Smooth muscle cell (in vitro differentiated cells): ENCODE data around the gene MGLL. TPM values are rescaled to one million over a fixed set of nuclear protein-coding genes. Genes with fewer than 3 reads are reported as not detected.

Experiments used
- DNase-seq: peaks from one replicate; lab custom pipeline; 2025; ENCODE audit not compliant: unreplicated experiment; lab: John Stamatoyannopoulos, UW
- H2AFZ ChIP-seq: fragments of 200-600 bp; sonication (generic); 2 replicates; pipeline ENCODE4 v1.6.0; 2016; ENCODE audit warnings: antibody characterized with exemption, low read depth, mild to moderate bottlenecking
- H3F3A ChIP-seq: fragments of 200-600 bp; sonication (generic); 2 replicates; pipeline ENCODE4 v1.6.0; 2017; ENCODE audit warnings: antibody characterized with exemption, low read depth
- H3K27ac ChIP-seq: fragments of 200-600 bp; sonication (generic); 2 replicates; pipeline ENCODE4 v1.5.1; 2016; ENCODE audit warnings: low read depth, mild to moderate bottlenecking
- H3K27me3 ChIP-seq: fragments of 200-600 bp; sonication (generic); 2 replicates; pipeline ENCODE4 v1.6.1; 2016; ENCODE audit warnings: low read depth, mild to moderate bottlenecking
- H3K36me3 ChIP-seq: fragments of 200-600 bp; sonication (generic); 2 replicates; pipeline ENCODE4 v1.5.1; 2016; ENCODE audit warnings: low read depth
- H3K4me1 ChIP-seq: fragments of 200-600 bp; sonication (generic); 2 replicates; pipeline ENCODE4 v1.5.1; 2016; ENCODE audit warnings: low read depth
- H3K4me2 ChIP-seq: fragments of 200-600 bp; sonication (generic); 2 replicates; pipeline ENCODE4 v1.6.0; 2016; ENCODE audit warnings: mild to moderate bottlenecking
- H3K4me3 ChIP-seq: fragments of 200-600 bp; sonication (generic); 2 replicates; pipeline ENCODE4 v1.5.1; 2016; ENCODE audit warnings: mild to moderate bottlenecking
- H3K79me2 ChIP-seq: fragments of 200-600 bp; sonication (generic); 2 replicates; pipeline ENCODE4 v1.6.0; 2016; ENCODE audit warnings: low read depth, mild to moderate bottlenecking
- H3K9ac ChIP-seq: fragments of 200-600 bp; sonication (generic); 2 replicates; pipeline ENCODE4 v1.6.0; 2016; ENCODE audit warnings: low read depth
- H3K9me3 ChIP-seq: fragments of 200-600 bp; sonication (generic); replicated peaks from 2 replicates; pipeline ENCODE4 v1.5.1; 2016; ENCODE audit warnings: low read depth
- H4K20me1 ChIP-seq: fragments of 200-600 bp; sonication (generic); 2 replicates; pipeline ENCODE4 v1.6.0; 2016; ENCODE audit warnings: low read depth
- WGBS: methylation state at CpG from one replicate; pipeline ENCODE4 v1.1.7; 2016; ENCODE audit warnings: low lambda C conversion rate; 5-methylcytosine and 5-hydroxymethylcytosine counted together
- polyA plus RNA-seq: library from polyadenylated mRNA; unstranded; fragments of >200 nt; fragmentation: Nextera tagmentation; extraction: Ambion mirVana; gene quantifications from 2 replicates; pipeline ENCODE4 v1.2.1, GENCODE V29; 2016
- total RNA-seq: library from RNA; depleted of rRNA; stranded (reverse); fragments of >200 nt; gene quantifications from 2 replicates; pipeline ENCODE4 v1.2.3, GENCODE V29; 2014
- TF ChIP-seq, protein P1 (sequence below): fragments of 200-600 bp; sonication (generic); IDR thresholded peaks from 2 replicates; pipeline ENCODE4 v1.5.1; 2017; ENCODE audit warnings: borderline replicate concordance, mild to moderate bottlenecking, antibody characterized with exemption; ENCODE audit not compliant: insufficient read depth, poor library complexity, severe bottlenecking

The MGLL gene
- total and polyA plus RNA-seq, 2 experiments from 2014 or later: 13.6 to 22.5 TPM

DNA sequence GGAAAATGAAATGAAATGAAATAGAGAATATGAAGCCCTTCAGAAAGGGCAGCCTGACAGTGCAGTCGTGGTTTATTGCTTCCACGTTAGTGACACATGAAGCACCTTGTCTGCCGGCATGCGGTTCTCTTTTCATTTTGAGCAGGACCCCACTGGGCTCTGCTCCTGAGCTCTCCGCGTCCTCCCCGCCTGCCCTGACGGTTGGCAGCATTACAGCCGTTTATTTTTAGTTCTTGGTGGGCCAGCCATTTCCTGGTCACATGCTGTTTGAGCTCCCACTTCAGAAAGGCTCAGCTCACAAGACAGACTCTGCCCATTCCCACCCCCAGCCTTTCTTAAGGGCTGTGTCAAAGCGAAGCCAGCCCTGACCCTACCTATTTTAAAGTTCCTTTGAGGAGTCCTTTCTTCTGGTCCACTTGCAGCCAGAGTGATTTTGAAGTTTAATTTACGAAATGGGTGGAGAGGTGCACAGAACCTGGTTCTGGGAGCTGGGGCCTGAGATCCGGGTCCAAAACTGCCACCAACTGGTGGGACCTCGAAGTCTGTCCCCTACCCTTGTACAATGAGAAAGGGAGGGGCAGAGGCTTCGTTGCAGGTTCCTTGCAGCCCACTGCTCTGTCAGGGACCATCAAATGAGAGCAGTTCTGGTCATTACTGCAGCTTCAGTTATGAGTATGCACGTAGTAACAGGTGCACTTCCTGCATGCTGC is 60.1 kb downstream of the MGLL start:
- Histone ChIP-seq H3K79me2 (no peaks in the 10 kb centered on the region), H3K27me3 (no peaks in the 10 kb centered on the region), H2AFZ (no peak overlapping the region), H3K36me3 (no peaks in the 10 kb centered on the region), H3K9me3 (no peaks in the 10 kb centered on the region), H3K27ac (no peak overlapping the region), H3F3A (no peaks in the 10 kb centered on the region), H3K9ac (no peak overlapping the region), H3K4me1 (peaks cover 4% of the 10 kb centered on the region), H3K4me3 (no peak overlapping the region), H4K20me1 (no peaks in the 10 kb centered on the region), H3K4me2 (peak overlapping the region; percentile 31)
- DNase-seq: no peak
- TF ChIP-seq, protein P1, sequence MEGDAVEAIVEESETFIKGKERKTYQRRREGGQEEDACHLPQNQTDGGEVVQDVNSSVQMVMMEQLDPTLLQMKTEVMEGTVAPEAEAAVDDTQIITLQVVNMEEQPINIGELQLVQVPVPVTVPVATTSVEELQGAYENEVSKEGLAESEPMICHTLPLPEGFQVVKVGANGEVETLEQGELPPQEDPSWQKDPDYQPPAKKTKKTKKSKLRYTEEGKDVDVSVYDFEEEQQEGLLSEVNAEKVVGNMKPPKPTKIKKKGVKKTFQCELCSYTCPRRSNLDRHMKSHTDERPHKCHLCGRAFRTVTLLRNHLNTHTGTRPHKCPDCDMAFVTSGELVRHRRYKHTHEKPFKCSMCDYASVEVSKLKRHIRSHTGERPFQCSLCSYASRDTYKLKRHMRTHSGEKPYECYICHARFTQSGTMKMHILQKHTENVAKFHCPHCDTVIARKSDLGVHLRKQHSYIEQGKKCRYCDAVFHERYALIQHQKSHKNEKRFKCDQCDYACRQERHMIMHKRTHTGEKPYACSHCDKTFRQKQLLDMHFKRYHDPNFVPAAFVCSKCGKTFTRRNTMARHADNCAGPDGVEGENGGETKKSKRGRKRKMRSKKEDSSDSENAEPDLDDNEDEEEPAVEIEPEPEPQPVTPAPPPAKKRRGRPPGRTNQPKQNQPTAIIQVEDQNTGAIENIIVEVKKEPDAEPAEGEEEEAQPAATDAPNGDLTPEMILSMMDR: no peak
- 63% methylated on average over 15 of the region's 15 CpGs for WGBS

- TF ChIP-seq, protein P1: no peak
- H3K9ac ChIP-seq: no peak overlapping the region
- no peaks in the 10 kb centered on the region for H4K20me1 ChIP-seq
- H3K4me2 ChIP-seq: no peak overlapping the region
- H3K4me3 ChIP-seq: no peak overlapping the region
- H3K79me2 ChIP-seq: no peaks in the 10 kb centered on the region
- no peaks in the 10 kb centered on the region for H3K27me3 ChIP-seq
- 93% methylated on average over 12 of the region's 12 CpGs for WGBS
- peaks cover 4% of the 10 kb centered on the region for H3K4me1 ChIP-seq
- H3K36me3 ChIP-seq: no peaks in the 10 kb centered on the region
- no peaks in the 10 kb centered on the region for H3F3A ChIP-seq
- DNase-seq: no peak
- H3K9me3 ChIP-seq: no peaks in the 10 kb centered on the region
- no peak overlapping the region for H3K27ac ChIP-seq
- no peak overlapping the region for H2AFZ ChIP-seq
These were observed 60.9 kb downstream of the MGLL start for GRCh38 chr3:127761441-127761801.

GRCh38 chr3:127760791-127761440 is 61.4 kb downstream of the MGLL start:
- Histone ChIP-seq H3K36me3 (no peaks in the 10 kb centered on the region), H3K9me3 (no peaks in the 10 kb centered on the region), H3K27me3 (no peaks in the 10 kb centered on the region), H3K9ac (no peak overlapping the region), H3K79me2 (no peaks in the 10 kb centered on the region), H2AFZ (no peak overlapping the region), H3K4me1 (peaks cover 4% of the 10 kb centered on the region), H4K20me1 (no peaks in the 10 kb centered on the region), H3K4me2 (no peak overlapping the region), H3K4me3 (no peak overlapping the region), H3F3A (no peaks in the 10 kb centered on the region), H3K27ac (no peak overlapping the region)
- TF ChIP-seq, protein P1: no peak
- WGBS: 94% methylated on average over 13 of the region's 13 CpGs
- no peak for DNase-seq
